DMS79 treated with DMSO at 0.1 percent for 48 hours (cell line): ENCODE data around the gene TBX5.

Source experiments
- DNase-seq: peaks from one replicate; lab custom pipeline; 2025; lab: John Stamatoyannopoulos, UW

TBX5 gene

DNA sequence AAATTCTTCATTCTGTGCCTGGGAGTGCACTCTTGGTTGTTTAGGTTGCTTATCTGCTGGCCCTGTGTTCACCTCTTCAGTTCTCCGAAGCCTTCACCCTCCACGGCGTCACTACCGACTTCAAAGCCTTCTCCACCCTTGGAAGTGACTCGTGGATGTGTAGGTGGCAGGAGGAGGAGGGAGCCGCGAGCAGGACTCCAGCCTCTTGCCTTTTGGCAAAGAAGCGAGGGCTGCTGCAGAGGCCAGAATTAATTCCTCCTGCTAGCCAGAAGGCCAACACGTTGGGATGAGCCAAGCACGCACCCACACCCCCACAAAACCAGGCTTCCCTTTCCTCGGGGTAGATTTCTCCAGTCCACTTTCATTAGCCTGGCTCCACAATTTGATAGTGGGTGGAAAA lies 86.5 kb downstream of the TBX5 start:
- DNase-seq: no peak

DNA sequence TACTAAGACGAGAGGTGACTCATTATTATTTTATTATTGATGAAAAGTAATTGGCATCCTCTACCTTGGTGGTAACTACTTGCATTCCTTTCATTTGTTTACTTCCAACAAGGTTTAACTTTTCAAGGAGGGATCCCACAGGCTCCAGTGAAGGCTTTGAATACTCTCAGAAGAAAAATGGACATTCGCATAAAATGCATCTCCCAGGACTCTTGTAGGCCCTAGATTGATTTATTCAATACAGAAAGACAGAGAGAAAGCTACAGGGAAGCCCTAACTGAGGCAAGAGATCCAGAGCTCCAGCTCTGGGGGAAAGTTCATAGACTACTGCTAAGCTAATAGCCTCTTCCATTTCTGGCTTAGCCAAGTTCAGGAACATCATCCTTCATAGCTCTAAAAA lies 87.0 kb downstream of the TBX5 start:
- no peak for DNase-seq

DNA sequence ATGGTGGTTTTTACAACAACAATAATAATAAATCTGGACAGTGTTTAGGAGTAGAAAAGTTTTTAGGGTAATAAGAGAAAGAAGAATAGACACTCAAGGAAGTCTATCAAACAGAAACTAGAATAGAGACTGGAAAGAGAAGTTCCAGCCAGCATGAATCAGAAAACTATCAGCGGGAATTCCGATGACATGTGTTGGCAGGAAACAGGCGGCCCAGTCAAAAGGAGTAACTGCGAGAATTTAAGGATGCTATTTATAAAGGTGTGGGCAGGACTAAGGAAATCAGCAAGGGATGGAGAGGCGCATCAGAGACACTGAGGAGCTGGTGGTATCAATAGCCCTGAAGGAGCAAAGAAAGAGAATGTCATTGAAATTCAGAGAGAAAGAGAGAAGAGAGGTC lies 89.9 kb downstream of the TBX5 start:
- DNase-seq: no peak

DNA sequence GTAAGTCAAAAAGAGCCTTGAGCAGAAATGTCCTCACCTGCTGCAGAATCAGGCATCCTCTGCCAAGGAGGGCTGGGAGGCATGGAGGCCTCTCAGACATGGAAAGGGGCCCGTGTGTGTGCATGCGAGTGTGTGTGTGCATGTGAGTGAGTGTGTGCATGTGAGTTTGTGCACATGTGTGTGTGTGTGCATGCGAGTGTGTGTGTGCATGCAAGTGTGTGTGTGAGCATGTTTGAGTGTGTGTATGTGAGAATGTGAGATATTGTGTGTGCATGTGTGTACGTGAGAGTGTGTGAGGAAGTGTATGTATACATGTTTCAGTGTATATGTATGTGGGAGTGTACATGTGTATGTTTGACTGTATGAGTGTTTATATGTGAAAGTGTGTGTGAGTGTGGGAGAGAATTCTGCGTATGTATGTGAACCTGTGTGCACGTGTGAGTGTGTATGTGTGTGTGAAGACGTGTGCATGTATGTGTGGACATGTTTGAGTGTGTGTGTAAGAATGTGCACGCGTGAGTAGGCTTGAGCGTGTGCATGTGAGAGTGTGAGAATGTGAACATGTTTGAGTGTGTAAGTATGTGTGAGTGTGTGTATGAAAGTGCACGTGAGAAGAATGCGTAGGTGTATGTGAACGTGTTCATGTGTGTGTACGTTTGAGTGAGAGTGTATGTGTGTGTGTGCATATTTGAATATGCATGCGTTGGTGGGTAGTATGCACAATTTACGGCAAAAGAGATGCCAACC lies 90.8 kb downstream of the TBX5 start:
- DNase-seq: no peak

DNA sequence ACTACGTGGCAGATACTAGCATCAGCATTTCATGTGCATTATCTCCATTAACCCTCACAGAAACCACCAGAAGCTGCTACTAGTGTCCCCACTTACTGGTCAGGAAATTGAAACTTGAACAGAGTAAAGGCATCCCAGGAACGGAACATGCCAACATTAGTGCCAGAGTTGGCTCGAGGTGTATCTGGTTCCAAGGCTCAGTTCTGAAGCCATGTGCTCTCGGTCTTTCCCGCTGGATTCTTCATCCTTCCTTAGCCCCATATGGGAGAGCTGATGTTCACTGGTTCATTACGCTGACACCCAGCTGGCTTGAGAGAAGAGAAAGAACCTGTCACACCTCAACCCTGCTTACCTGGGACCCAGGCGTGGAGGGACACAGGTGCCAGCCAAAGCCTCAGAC lies 91.5 kb downstream of the TBX5 start:
- no peak for DNase-seq

DNA sequence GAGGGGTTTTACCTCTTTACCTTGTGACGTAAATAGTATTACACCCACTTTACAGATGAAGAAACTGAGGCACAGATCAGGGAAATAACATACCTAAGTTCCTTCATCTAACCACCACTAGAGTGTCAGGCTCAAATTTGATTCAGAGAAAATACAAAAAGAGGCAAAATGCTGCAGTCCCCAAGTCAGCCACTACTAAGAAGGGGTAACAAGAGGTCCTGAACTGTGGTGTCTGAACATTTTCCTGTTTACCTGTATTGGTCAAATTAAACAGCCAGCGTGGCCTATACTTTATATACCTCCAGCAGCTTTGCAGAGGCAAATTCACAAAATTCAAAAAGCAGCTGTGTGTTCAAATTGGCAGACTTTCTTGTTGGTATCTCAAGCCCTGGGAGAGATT lies 92.0 kb downstream of the TBX5 start:
- no peak for DNase-seq

DNA sequence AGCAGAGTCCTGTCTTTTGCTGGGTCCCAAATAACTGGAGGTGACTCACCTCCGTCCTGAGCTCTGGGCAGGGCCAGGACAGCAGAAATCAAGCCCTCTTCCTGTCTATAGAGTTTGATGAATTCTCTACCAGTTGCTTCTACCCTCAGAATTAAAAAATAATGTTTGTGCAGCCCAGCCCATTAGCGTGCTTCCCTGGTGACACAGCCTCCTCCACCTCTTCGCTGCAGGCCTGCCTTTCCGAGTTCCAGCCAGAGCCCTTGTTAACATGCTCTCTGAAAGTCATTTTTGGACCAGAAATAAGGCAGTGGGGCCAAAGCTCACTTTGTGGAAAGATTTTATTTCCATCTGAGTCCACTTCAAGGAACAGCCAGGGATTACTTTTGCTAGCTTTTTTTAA lies 94.0 kb downstream of the TBX5 start:
- no peak for DNase-seq

DNA sequence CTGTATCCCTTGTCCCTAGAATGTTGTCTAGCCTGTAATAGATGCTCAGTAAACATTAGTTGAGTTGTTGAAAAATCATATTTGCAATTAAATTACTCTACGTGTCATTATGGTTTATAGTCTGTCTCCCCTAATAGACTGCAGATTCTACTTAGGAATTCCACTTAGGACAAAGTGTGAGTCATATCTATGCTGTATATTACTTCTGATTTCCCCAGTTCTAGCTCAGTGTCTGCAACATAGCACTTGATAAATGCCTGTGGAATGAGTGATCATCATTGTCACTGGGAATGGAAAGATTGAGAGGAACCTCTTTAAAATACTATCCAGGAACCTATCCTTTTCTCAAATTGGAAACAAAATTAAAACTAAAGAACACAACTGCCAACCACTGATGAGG lies 99.3 kb downstream of the TBX5 start:
- no peak for DNase-seq

DNA sequence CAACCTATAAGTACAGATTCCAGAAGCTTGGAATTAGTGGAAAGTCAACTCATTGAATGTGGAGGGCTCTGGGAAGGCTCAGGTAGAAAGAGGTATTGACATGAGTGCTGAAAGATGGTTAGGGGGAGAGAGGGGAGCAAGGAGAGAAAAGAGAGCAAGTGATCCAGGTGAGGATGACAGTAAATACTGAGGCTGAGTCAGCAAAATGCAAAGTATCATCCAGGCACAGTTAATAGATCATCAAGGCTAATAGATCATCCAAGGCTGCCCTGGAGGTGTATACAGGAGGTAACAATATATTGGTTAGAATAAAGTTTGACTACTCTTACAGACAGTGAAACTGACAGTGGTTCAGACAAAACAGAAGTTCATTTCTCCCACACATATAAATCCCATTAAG lies 100.5 kb downstream of the TBX5 start:
- DNase-seq: no peak
